ENCODE results near the gene CCDC178.

The CCDC178 gene

GRCh38 chr18:33157893-33158292, 282.6 kb downstream of the CCDC178 start:
- Histone ChIP-seq H3K79me2 (ENCODE audit: insufficient read depth, low read length) (no peaks in the 10 kb centered on the region), H3K27ac (ENCODE audit: low read depth, low read length) (no peak overlapping the region), H2AFZ (ENCODE audit: low read depth, low read length, severe bottlenecking) (no peak overlapping the region), H3K36me3 (ENCODE audit: low read length) (no peaks in the 10 kb centered on the region), H3K4me2 (ENCODE audit: low read depth, low read length, poor library complexity, severe bottlenecking) (no peak overlapping the region), H3K4me3 (ENCODE audit: insufficient read depth, low read length, poor library complexity, severe bottlenecking) (no peak overlapping the region), H3K9ac (ENCODE audit: low read length) (no peak overlapping the region), H3K9me2 (replicated peaks; ENCODE audit: insufficient read depth, low read length) (no peaks in the 10 kb centered on the region), H3K27me3 (ENCODE audit: low read length) (no peaks in the 10 kb centered on the region), H3F3A (ENCODE audit: insufficient read depth) (no peaks in the 10 kb centered on the region), H4K20me1 (ENCODE audit: low read depth, low read length) (0 out of 2 replicates have a peak, but pooled peaks cover 5% of the 10 kb centered on the region), H3K9me3 (ENCODE audit: insufficient read depth, low read length) (no peaks in the 10 kb centered on the region)
- TF ChIP-seq EZH2phosphoT487 (conservative IDR thresholded peaks at IDR 0.05; ENCODE audit: low read length) (no peak), CTCF (IDR thresholded peaks at IDR 0.05; ENCODE audit: insufficient read depth, low read length, poor library complexity, severe bottlenecking) (no peak)

GRCh38 chr18:33156906-33157470, 283.5 kb downstream of the CCDC178 start:
- no peaks in the 10 kb centered on the region for H3K79me2 ChIP-seq (ENCODE audit: insufficient read depth, low read length)
- no peak for TF ChIP-seq EZH2phosphoT487 (conservative IDR thresholded peaks at IDR 0.05; ENCODE audit: low read length)
- TF ChIP-seq CTCF (IDR thresholded peaks at IDR 0.05; ENCODE audit: insufficient read depth, low read length, poor library complexity, severe bottlenecking) = no peak
- H3F3A ChIP-seq (ENCODE audit: insufficient read depth) = no peaks in the 10 kb centered on the region
- H2AFZ ChIP-seq (ENCODE audit: low read depth, low read length, severe bottlenecking) = no peak overlapping the region
- no peak overlapping the region for H3K4me3 ChIP-seq (ENCODE audit: insufficient read depth, low read length, poor library complexity, severe bottlenecking)
- no peak overlapping the region for H3K27ac ChIP-seq (ENCODE audit: low read depth, low read length)
- no peaks in the 10 kb centered on the region for H3K36me3 ChIP-seq (ENCODE audit: low read length)
- H3K9me3 ChIP-seq (ENCODE audit: insufficient read depth, low read length) = no peaks in the 10 kb centered on the region
- H4K20me1 ChIP-seq (ENCODE audit: low read depth, low read length) = 0 out of 2 replicates have a peak, but pooled peaks cover 5% of the 10 kb centered on the region
- no peaks in the 10 kb centered on the region for H3K27me3 ChIP-seq (ENCODE audit: low read length)
- no peaks in the 10 kb centered on the region for H3K9me2 ChIP-seq (replicated peaks; ENCODE audit: insufficient read depth, low read length)
- H3K9ac ChIP-seq (ENCODE audit: low read length) = no peak overlapping the region
- H3K4me2 ChIP-seq (ENCODE audit: low read depth, low read length, poor library complexity, severe bottlenecking) = no peak overlapping the region

- no peaks in the 10 kb centered on the region for H3K27me3 ChIP-seq (ENCODE audit: low read length)
- no peak overlapping the region for H3K4me3 ChIP-seq (ENCODE audit: insufficient read depth, low read length, poor library complexity, severe bottlenecking)
- H2AFZ ChIP-seq (ENCODE audit: low read depth, low read length, severe bottlenecking) = no peak overlapping the region
- H3K27ac ChIP-seq (ENCODE audit: low read depth, low read length) = no peak overlapping the region
- no peaks in the 10 kb centered on the region for H3K9me2 ChIP-seq (replicated peaks; ENCODE audit: insufficient read depth, low read length)
- no peaks in the 10 kb centered on the region for H3K9me3 ChIP-seq (ENCODE audit: insufficient read depth, low read length)
- no peaks in the 10 kb centered on the region for H3K79me2 ChIP-seq (ENCODE audit: insufficient read depth, low read length)
- H3K4me2 ChIP-seq (ENCODE audit: low read depth, low read length, poor library complexity, severe bottlenecking) = no peak overlapping the region
- no peaks in the 10 kb centered on the region for H3F3A ChIP-seq (ENCODE audit: insufficient read depth)
- TF ChIP-seq CTCF (IDR thresholded peaks at IDR 0.05; ENCODE audit: insufficient read depth, low read length, poor library complexity, severe bottlenecking) (no peak), EZH2phosphoT487 (conservative IDR thresholded peaks at IDR 0.05; ENCODE audit: low read length) (no peak)
- H3K9ac ChIP-seq (ENCODE audit: low read length) = no peak overlapping the region
- 0 out of 2 replicates have a peak, but pooled peaks cover 5% of the 10 kb centered on the region for H4K20me1 ChIP-seq (ENCODE audit: low read depth, low read length)
- no peaks in the 10 kb centered on the region for H3K36me3 ChIP-seq (ENCODE audit: low read length)
Measured at GRCh38 chr18:33154049-33154448, 286.5 kb downstream of the CCDC178 start.

Data from SU-DHL-6 (cell line).